GM18498 (cell line): ENCODE data around the gene PTPA.

Source experiments
- ATAC-seq: cut with Tn5 transposase; IDR thresholded peaks from one replicate; pipeline ENCODE4 v1.9.1; 2021; ENCODE audit warnings: mild to moderate bottlenecking, moderate library complexity; ENCODE audit not compliant: unreplicated experiment

Gene PTPA

DNA sequence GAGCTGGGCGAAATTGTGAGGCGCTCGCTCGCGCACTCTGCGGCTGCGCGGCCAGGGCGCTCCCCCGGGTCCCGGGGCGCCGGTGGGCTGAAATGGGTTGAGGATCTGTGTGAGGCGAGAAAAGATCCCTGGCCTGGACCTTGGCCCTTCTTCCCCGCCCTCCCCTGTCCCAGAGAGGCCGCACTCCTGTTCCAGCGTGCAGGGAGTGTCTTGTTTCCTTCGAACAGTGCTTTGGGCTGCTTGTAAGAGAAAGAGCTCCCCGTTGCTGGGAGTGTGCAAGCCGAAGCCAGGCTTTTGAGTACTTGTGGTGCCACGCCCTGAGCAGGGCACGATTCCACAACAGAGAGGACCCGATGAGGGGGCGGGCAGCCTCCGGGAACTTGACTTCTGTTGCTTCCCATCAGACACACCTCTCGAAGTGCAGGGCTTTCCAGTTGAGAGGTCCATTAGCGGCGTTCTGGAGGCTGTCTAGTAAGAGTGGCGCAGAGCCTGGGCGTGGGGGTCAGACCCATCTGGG lies 29.8 kb upstream of the PTPA start:
- no peak for ATAC-seq

DNA sequence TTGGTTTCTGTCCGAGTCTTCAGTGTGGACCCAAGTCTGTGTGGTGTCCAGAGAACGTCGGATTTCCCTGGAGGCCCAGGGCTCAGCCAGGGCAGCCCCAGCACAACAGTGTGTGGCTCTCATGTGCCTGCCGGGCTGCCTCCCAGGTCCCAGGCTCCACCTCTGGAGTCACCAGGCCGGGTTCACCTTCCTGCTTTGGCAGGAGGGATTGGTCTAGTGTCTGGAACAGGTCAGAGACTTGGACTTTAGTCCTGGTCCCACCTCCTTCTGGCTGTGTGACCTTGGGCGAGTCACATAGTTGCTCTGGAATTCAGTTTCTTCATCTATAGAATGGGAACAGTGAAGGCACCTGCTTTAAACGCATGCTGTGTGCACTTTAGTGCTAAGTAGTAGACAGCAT lies 27.1 kb upstream of the PTPA start:
- no peak for ATAC-seq

DNA sequence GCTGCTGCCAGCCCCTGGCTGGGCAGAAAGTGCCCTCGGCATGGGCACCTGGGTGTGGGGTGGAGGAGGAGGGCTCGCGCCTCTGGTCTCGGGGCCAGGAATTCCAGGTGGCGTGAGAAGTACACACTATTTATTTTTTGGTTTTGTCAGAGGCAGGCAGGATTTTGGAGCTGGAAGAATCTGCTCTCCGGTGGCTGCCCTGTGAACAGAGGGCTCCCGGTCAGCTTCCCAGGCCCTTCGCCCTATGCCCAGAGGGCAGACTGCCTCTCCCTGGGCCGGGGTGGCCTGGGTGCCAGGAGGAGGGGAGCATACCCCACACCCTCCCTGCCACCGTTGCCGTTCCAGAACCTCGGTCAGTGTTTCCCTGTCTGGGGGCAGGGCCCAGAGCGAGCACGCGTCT lies 22.0 kb upstream of the PTPA start:
- ATAC-seq, result no peak

DNA sequence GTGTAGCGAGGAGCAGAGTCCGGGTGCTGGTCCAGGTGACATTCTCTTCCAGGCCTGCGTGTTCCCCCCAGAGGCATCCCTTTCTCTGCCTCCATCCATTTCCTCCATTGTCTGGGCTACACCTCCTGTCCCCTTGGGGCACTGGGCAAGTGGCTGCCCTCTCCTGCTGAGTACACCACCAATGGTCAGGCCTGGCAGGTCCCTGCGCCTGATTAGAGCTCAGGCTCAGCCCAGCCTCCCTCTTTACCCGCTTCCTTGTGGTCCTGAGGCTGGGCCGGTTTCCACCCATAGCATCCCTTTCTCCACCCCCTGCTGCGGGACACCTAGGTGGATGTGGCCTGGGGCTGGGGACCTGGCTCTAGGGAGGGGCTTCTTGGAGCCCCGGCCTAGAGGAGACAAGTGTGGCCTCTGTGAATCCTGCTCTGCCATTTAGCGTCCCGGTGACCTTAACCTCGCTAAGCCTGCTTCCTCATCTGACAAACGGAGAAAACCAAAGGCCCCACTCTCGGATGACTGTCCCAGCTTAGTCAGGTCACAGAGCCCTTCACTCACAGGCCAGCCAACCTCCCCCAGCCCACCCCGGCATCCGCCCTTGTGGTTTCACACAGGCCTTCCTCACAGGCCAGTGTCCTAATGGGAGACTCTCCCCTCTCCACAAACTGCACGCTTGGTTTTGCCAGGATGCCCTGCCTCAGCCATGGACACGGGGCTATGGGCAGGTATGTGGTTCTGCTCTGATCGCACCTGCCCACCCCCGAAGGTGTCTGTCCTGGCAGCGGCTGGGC lies 17.4 kb upstream of the PTPA start:
- no peak for ATAC-seq

DNA sequence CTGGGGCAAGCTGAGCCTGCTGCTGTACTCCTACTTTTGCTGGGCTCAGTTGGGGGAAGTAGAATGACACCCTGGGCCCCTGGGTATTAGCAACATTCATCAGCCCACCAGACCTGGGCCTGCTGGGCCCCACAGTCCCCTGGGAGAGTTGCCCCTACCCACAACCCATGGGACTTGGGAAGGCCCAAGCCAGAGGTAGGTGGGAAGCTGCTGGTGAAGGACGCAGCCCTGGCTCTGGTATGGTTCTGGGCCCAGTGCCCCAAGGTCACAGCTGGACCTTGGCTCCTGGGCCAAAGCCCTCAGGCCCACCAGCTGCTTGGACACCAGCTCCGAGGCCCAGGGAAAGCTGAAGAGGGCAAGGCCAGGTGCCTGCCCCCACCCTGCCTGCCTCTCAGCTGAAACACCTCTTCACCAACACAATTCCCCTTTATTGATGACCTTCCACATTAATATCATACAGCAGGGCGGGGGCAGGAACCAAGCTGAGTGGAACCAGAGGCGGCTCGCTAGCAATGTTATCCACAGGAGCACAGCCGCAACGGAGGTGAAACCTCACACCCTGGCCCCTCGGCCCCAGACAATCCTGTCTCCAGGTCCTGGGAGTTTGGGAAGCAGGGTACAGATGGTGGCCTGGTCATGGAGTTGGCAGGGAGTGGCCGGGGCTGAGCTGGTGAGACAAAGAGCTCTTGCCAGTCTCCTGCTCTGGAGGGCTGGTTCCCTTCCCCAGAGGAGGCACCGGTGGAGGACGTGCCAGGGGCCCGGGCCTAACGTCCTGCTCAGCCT lies 16.6 kb upstream of the PTPA start:
- no peak for ATAC-seq

DNA sequence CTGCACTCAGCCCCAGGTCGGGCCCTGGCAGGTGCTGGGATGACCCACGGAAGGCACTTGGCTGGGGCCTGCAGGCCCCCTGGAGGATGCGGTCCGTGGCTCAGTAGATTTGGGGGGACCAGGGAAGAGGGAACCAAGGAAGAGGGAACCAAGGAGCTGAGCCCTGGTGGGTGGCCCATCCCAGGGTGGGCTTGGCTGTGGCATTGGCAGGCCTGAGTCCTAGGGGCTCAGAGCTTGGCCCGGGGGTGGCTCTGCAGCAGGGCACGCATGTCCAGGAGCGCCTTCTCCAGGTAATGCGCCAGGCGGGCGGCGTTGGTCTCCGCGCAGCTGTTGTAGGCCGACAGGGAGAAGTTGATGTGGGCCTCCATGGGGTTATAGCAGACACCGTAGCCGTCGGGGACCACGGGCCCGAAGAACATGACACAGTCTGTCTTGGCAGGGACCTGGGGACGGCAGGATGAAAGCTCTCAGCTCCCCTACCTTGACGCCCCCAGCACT lies 16.0 kb upstream of the PTPA start:
- ATAC-seq, result no peak

DNA sequence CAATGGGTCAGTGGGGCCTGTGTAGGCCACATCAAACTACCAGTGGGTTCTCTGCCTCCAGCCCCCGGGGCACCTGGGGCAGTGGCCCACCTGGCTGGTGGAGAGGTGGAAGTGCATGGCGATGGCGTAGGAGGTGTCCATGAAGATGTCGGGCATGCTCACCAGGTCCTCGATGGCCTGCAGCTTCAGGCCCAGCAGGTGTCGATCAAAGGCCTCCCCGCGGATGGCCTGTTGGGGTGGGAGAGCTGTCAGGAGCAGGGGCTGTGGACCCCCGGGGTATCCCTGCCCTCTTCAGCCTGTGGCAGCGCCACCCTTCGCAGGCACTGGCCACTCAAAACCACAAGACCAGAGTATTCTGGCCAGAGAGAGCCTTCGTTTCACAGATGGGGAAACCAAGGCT lies 15.3 kb upstream of the PTPA start:
- no peak for ATAC-seq

DNA sequence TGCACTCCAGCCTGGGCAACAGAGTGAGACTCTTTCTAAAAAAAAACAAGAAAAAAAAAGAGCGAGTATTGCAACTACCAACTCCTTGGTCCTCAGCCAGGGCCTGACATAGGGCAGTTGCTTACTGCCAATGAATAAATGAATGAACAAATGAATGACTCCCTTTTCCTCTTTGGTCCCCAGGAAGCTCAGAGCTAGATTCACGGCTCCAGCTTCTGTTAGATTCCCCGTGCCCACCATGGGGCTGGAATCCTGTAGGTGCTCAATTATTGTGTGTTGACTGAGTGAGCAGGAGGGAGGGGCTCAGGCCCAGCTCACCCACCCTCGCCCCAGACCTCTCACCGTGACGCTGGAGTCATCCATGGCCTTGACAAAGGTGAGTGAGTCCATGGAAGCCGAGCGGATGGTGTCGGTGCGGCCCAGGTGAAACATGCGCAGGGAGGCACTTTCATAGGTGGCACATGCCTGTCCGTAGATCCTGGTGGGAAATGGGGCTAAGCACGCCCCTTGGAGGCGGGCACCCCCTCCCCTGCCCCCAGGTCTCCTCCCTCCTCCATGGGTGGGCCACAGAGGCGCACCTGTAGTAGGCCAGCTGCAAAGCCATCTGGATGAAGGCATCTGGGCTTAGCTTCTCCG lies 13.4 kb upstream of the PTPA start:
- ATAC-seq, result no peak

DNA sequence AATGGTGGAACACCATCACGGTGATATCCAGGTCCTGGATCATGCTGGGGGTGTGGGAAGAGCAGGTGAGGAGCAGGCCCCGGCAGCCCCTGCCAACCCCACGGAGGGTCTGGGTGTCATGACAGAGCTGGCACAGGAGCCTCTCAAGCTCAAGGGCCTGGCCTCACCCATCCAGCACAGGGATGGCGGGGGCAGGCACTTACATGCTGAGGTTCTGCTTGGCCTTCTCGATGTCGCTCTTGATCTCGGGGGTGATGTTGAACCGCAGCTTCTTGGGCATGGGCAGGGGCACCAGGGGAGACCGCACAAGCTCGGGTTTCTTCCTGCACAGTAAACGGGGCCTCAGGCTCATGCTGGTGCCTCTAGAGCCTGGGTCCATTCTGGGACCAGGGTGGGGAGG lies 12.9 kb upstream of the PTPA start:
- no peak for ATAC-seq

DNA sequence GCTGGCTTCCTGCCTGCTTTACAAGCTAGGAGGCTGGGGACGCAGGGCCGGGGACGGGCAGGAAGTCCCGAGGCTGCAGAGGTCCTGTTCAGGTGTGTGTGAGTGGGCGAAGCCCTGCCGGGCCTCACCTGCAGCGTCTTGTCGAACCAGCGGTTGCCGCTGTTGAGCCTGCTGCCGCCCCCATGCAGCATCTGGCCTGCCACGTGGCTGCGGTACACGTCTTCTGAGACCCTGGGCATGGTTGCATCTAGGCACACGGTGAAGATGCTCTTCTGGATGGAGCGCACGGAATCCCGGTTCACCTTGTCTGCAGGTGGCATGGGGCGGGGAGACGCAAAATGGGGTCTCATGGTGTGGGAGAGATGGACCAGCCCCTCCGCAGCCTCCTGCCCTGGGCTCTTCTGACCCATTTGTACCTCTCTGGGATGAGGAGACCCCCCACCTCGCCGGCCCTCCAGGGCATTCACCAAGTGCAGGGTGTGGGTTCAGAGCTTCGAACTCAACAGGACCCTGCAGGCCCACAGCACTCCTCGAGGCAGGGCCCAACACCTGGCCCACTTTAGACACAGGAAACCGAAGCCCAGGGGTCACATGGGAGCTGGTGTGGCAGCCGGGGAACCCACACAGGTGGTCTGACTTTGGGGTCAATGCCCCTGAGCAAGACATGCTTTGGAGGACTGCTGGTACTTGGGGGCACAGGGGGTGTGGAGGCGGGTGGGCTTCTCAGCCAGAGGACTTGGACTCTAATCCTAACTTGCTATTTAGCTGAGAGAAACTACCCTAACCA lies 10.6 kb upstream of the PTPA start:
- no peak for ATAC-seq

DNA sequence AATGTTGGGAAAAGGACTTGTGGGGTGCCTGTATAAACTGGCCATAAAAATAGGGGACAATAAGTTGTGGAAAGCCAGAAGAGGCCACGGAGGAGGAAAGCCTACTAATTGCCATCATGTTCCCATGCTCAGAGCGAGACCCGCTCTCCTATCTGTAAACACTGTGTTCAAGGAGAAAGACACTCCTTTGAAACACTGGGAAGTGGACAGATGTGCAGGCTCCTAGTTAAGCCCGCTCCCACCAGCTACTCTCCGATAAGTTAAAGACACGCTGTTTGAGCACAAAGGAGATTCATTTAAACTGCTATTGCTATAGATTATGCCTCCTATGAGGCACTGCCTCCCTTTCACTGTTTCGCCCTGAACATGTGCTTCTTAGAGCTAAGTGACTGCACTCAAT lies 9.9 kb upstream of the PTPA start:
- ATAC-seq, result no peak

DNA sequence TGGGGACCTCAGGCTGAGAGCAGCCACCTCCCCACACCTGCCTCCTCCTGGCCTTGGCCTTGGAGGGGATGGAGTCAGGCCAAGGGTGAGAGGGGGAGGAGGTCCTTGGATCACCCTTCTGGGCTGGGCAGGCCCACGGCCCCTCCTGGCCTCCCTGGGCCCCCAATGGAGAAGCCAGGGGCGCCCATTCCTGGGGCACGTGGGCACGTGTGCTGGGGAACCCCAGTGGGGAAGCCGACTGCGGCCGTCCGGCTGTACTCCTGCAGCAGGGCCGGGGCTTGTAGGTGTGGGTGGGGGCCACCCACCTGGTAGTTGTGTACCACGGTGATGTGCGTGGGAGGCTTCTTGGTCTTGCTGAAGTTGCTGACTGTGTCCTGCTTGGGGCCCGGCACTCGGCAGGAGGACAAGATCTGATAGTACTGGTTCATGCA lies 9.1 kb upstream of the PTPA start:
- no peak for ATAC-seq

DNA sequence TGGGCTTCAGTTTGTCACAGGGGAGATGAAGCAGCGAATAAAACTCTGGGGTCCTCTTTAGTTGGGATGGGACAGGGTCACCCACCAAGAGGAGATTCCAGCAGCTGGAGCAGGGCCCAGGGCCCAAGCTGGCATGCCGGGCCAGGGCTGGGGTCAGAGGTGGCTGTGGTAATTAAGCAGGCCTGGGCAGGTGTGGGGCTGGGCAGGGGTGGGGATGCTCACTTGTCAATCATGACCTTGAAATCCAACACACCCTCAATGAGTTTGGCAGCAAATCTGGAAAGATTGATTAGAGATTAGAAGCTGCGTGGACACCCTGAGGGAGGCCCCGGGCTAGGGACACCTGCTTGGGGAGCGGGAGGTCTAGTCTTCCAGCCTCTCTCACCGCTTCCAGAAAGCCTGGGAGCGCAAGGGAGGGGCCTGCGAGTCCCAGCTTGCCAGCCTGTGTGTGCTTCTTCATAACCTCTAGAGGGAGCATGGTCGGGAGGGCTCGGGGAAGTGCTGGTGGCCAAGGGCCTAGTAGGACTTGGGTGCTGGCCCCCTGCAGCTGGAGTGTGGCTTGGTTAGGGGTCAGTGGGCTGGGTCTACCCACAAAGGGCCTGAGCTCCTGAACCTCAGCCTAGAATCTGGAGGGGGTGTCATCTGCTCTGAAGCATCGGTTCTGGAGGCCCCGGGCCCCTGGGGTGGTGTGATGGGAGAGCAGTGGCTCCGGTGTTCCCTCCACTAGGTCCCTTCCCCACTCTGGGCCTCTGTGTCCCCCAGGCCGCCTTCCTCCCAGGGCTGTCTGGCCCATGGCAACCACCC lies 8.2 kb upstream of the PTPA start:
- ATAC-seq, result no peak

DNA sequence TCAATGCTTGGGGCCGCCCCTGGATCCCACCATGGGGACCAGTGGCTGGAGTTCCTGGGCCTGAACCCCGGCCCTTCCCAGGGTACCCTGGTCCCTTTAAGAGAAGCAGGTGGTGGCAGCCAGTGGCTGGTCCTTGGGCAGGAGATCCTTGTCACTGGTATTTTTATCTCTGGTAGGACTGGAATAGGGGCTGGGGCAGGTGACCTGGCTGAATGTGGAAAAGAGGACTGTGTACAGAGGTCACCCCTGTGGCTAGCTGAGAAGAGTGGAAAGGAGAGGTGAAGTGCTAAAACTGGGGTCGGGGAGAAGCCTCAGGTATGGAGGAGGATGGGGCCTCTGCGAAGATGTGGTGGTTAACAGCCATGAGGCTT lies 7.6 kb upstream of the PTPA start:
- ATAC-seq, result no peak

DNA sequence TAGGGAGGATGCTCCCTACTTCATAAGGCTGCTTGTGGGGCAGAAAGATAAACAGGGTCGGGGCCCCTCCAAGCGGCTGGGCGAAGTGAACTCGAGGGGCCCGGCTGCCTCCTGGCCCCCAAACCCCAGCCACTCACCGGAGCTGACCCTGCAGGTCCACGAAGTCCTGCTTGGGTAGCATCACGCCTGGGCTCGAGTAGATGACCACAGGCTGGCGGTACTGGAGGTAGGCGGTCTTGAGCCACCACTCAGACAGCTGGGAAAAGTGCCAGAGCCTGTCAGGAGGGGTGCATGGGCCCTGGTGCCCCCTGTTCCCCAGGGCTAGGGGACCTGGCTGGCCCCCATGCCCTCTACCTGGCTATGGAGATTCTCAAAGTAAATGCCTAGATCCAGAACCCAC lies 7.2 kb upstream of the PTPA start:
- ATAC-seq, result no peak

DNA sequence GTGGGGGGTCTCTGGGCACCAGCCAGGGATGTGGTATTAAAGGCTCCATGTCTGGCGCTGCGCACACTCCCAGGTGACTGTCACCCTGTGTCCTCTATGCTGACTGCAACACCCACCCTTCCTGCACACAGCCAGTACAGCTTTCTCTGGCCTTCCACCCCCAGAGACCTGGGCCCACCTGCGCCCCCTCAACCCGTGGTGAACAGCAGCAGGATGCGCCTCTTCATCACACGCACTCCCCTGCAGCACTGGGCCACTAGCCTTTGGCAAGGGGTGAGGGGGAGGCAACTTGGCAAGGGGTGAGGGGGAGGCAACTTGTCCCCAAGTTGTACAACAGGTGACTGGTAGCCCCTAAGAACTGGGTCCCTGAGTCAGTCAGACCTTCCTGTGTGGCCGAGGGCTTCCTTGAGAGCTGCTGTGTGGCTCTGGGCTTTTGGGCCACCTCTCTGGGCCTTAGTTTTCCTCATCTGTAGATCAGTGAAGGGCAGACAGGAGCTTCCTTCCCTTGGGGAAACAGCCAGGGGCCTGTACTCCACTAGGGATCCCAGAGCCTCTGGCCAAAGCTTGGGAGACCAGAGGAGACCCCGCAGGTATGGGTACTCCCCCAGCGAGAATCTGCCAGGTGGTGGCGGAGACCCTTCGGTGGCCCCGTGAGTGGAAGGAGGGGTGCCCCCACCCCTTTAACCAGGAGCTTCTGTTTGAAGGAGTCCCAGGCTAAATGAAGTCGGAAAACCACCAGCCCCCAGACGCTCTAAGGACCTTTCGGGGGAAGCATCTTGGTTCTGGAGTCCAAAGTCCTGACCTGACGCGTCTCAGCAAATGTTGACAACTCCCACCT lies 5.1 kb upstream of the PTPA start:
- ATAC-seq, result no peak

DNA sequence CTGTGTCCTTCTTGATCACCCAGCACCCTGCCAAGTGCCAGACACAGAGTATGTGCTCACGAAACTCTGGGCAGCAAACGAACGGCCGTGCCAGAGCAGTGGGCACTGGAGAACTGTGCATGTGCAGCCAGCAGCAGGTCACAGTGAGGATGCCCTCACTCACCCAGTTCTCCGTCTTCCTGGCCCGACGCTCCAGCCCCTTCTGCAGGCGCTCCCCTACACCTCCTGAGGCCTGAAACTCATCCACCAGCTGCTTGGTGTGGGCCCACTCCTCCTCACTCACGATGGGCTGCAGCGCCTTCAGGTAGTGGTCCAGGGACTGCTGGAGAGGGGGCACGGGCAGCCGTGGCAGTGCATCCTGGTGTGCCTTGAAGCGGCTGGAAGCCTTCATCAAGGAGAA lies 3.6 kb upstream of the PTPA start:
- no peak for ATAC-seq

DNA sequence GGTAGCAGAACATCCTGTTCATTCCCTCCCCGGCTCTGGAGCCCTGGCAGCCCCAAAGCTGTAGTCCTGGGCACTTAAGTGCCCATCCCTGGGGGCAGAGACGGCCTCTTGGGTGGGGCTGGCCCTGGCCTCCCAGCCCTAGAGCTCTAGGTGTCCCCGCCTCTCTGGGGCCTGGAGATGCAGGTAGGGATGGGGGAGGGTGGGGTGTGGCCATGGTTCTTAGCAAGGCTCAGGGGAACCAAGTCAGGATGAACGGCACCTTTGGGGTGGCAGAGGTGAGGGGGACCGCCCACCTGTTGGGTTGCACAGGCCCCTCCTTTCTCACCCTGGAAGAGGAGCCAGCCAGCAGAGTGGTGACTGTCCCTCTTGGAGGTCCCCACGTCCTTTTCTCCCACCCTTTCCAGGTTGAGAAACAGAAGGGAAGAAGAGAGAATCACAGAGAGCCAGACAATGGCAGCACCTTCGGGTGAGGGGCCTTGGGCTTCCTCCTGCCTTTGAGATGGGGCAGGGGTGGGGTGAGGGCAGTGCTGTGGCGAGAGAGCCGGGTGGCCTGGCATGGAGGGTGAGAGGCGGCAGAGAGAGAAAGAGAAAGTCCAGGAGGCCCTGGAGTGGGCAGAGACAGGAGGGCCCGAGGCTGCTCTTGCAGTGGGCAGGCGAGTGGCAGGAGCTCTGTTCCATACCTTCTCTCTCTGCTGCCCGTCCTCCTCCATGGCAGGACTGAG lies 3.0 kb upstream of the PTPA start:
- no peak for ATAC-seq
